DOHH2 (cell line): ENCODE results near the gene ATP2B3.

ENCODE experiments used
- H3F3A ChIP-seq: fragments of 200-600 bp; sonication (generic), shearing (Covaris generic); 2 replicates; pipeline ENCODE4 v1.6.0; 2016; ENCODE audit warnings: antibody characterized with exemption, mild to moderate bottlenecking; ENCODE audit not compliant: control insufficient read depth, insufficient read depth
- H3K27ac ChIP-seq: fragments of 200-600 bp; sonication (generic); 2 replicates; pipeline ENCODE4 v1.5.1; 2014; ENCODE audit warnings: low read depth, mild to moderate bottlenecking, low read length, moderate library complexity
- H3K27me3 ChIP-seq: fragments of 200-600 bp; sonication (generic); 2 replicates; pipeline ENCODE4 v1.6.1; 2014; ENCODE audit warnings: mild to moderate bottlenecking, low read length, mixed read lengths; ENCODE audit not compliant: control insufficient read depth
- H3K36me3 ChIP-seq: fragments of 200-600 bp; sonication (generic); 2 replicates; pipeline ENCODE4 v1.6.1; 2014; ENCODE audit warnings: mild to moderate bottlenecking, low read length, moderate library complexity, mixed read lengths; ENCODE audit not compliant: control insufficient read depth
- H3K4me1 ChIP-seq: fragments of 200-600 bp; sonication (generic); 2 replicates; pipeline ENCODE4 v1.6.1; 2014; ENCODE audit warnings: mild to moderate bottlenecking, low read length, mixed read lengths; ENCODE audit not compliant: control insufficient read depth
- H3K4me2 ChIP-seq: fragments of 200-600 bp; sonication (generic); 2 replicates; pipeline ENCODE4 v1.6.0; 2014; ENCODE audit warnings: mild to moderate bottlenecking, low read length, moderate library complexity
- H3K4me3 ChIP-seq: fragments of 200-600 bp; sonication (generic); 2 replicates; pipeline ENCODE4 v1.5.1; 2014; ENCODE audit warnings: mild to moderate bottlenecking, low read length, mixed read lengths
- H3K79me2 ChIP-seq: fragments of 200-600 bp; sonication (generic); 2 replicates; pipeline ENCODE4 v1.6.1; 2014; ENCODE audit warnings: mild to moderate bottlenecking, low read length, mixed read lengths; ENCODE audit not compliant: control insufficient read depth
- H3K9me2 ChIP-seq: fragments of 200-600 bp; sonication (generic); replicated peaks from 2 replicates; pipeline ENCODE4 v1.6.1; 2014; ENCODE audit warnings: mild to moderate bottlenecking, low read length, mixed read lengths; ENCODE audit not compliant: control insufficient read depth
- H3K9me3 ChIP-seq: fragments of 200-600 bp; sonication (generic); 2 replicates; pipeline ENCODE4 v1.6.1; 2014; ENCODE audit warnings: antibody characterized with exemption, low read length, mixed read lengths; ENCODE audit not compliant: control insufficient read depth, insufficient read depth
- H4K20me1 ChIP-seq: fragments of 200-600 bp; sonication (generic); 2 replicates; pipeline ENCODE4 v1.6.0; 2014; ENCODE audit warnings: low read depth, mild to moderate bottlenecking, antibody characterized with exemption, low read length, moderate library complexity; ENCODE audit not compliant: control insufficient read depth, insufficient read depth
- EZH2phosphoT487 ChIP-seq: fragments of 200-600 bp; sonication (generic); IDR thresholded peaks from 2 replicates; pipeline ENCODE4 v1.6.1; 2017; ENCODE audit warnings: borderline replicate concordance, mild to moderate bottlenecking, antibody characterized with exemption, low read length, moderate library complexity, mixed read lengths
- TF ChIP-seq, protein P1 (sequence below): fragments of 200-600 bp; sonication (generic); IDR thresholded peaks from one replicate; pipeline ENCODE4 v1.5.1; 2014; ENCODE audit warnings: antibody characterized with exemption, mild to moderate bottlenecking, low read depth, low read length; ENCODE audit not compliant: poor library complexity, severe bottlenecking

ATP2B3 gene

DNA sequence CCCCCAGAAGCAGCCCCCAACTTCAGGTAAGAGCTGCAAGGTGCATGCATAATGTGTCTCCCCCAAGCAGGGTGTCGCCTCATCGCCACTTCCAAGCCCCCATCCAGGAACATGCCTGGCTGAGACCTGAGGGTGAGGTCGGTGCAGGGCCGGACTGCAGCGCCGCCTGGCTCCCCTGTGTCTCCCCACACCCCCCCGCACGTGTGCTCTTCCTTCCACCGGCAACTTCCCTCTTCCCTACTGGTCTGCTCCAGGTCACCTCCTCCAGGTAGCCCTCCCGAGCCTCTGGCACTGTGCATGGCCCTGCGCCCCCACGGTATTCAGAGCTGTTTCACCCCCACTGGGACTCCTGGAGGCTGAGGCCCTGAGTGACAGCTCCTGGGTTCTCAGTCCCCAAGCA is 24.9 kb upstream of the ATP2B3 start:
- no peaks in the 10 kb centered on the region for H3K9me3 ChIP-seq

DNA sequence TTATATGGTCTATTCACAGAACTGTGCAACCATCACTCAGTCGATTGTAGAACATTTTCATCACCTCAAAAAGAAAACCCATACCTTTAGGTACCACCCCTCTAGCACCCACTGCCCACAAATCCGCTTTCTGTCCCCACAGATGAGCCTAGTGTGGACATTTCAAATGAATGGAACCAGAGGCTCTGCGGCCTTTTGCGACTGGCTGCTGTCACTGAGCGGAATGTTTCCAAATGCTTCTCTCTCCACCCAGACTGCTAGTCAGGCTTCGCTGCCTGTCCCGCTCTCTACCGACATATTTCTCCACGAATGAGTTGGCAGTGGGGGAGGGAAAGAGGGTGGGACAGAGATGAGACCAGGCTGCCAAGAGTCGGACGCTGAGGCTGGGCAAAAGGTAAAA is 24.4 kb upstream of the ATP2B3 start:
- Histone ChIP-seq H3K36me3 (no peaks in the 10 kb centered on the region), H3K4me1 (no peaks in the 10 kb centered on the region), H4K20me1 (no peaks in the 10 kb centered on the region), H3K4me2 (no peak overlapping the region), H3K27ac (no peak overlapping the region), H3K27me3 (no peaks in the 10 kb centered on the region), H3K79me2 (no peaks in the 10 kb centered on the region), H3K9me2 (no peaks in the 10 kb centered on the region), H3F3A (no peaks in the 10 kb centered on the region), H3K9me3 (no peaks in the 10 kb centered on the region), H3K4me3 (no peak overlapping the region)
- TF ChIP-seq EZH2phosphoT487, result no peak
- TF ChIP-seq, protein P1, sequence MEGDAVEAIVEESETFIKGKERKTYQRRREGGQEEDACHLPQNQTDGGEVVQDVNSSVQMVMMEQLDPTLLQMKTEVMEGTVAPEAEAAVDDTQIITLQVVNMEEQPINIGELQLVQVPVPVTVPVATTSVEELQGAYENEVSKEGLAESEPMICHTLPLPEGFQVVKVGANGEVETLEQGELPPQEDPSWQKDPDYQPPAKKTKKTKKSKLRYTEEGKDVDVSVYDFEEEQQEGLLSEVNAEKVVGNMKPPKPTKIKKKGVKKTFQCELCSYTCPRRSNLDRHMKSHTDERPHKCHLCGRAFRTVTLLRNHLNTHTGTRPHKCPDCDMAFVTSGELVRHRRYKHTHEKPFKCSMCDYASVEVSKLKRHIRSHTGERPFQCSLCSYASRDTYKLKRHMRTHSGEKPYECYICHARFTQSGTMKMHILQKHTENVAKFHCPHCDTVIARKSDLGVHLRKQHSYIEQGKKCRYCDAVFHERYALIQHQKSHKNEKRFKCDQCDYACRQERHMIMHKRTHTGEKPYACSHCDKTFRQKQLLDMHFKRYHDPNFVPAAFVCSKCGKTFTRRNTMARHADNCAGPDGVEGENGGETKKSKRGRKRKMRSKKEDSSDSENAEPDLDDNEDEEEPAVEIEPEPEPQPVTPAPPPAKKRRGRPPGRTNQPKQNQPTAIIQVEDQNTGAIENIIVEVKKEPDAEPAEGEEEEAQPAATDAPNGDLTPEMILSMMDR, result no peak

More for the DNA sequence above, 24.9 kb upstream of the ATP2B3 start:
- Histone ChIP-seq H3K27me3 (no peaks in the 10 kb centered on the region), H3K4me3 (no peak overlapping the region), H3K9me2 (no peaks in the 10 kb centered on the region), H3K4me1 (no peaks in the 10 kb centered on the region), H3K79me2 (no peaks in the 10 kb centered on the region), H3K4me2 (no peak overlapping the region), H3K27ac (no peak overlapping the region), H4K20me1 (no peaks in the 10 kb centered on the region), H3F3A (no peaks in the 10 kb centered on the region), H3K36me3 (no peaks in the 10 kb centered on the region)
- TF ChIP-seq, protein P1, result no peak
- TF ChIP-seq EZH2phosphoT487, result no peak

DNA sequence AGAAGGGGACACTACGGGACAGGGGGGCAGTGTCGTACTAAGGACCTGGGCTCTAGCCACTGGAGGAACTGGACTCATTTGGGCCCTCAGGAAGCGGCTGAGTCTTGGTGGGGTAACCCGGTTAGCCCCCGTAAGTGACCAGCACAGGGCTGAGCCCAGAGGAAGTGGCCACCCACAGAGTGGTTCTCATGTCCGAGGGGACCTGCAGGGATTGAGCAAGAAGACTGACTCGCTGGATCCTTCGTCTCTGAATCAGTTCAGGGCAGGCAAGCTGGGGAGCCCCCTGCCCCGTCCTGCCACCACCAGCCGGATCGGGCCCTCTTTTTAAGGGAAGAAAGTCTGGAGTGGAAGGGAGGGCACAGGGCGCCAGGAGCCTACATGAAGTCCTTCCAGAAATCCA is 23.4 kb upstream of the ATP2B3 start:
- Histone ChIP-seq H3K79me2 (no peaks in the 10 kb centered on the region), H3K9me2 (no peaks in the 10 kb centered on the region), H3K36me3 (no peaks in the 10 kb centered on the region), H3K27me3 (no peaks in the 10 kb centered on the region), H3F3A (no peaks in the 10 kb centered on the region), H3K4me1 (no peaks in the 10 kb centered on the region), H3K27ac (no peak overlapping the region), H3K9me3 (no peaks in the 10 kb centered on the region), H4K20me1 (no peaks in the 10 kb centered on the region), H3K4me2 (no peak overlapping the region), H3K4me3 (no peak overlapping the region)
- TF ChIP-seq EZH2phosphoT487, result no peak
- TF ChIP-seq, protein P1, result no peak
